Epidermal melanocyte (primary cell): ENCODE results near the gene RNH1.

ENCODE experiments used
- DNase-seq: peaks from one replicate; pipeline ENCODE4 v3.0.0; 2011; ENCODE audit warnings: low spot score; ENCODE audit not compliant: insufficient read length

The RNH1 gene

DNA sequence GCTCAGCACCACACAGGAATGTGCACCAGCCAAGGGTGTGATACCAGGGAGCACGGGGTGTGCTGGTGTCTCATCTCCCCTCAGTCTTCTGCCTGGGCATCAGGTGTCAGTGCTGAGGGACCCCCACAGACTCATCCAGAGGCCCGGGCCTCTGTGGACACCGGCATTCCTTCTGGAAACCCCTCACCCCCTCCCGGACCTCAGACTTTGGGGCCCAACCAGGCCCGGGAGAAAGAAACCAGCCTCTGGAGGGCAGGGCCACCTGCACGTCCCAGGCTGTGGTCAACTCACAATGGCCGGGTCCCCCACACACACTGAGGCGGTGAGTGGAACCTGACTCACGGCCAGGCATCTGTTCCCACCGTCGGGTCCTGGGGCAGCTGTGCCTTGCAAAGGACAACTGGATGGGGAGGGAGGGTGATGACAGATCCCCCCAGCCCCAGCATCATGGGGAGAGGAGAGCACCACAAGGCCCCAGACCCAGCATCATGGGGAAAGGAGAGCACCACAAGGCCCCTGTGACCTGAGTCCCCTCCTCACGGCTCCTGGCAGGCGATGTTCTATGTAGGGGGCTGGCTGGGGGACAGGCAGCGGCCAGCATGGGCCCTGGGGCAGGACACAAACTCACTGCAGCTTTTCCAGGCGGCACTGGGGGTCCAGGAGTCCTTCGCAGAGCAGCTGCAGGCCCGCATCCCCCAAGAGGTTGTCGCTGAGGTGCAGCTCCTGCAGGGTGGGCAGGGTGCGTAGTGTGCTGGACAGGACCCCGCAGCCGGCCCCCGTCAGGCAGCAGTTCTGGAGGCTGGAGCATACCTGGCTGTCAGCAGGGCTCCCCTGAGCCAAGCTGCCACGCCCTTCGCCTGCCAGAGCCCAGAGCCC lies 7.6 kb downstream of the RNH1 start:
- DNase-seq = peak; percentile 7

DNA sequence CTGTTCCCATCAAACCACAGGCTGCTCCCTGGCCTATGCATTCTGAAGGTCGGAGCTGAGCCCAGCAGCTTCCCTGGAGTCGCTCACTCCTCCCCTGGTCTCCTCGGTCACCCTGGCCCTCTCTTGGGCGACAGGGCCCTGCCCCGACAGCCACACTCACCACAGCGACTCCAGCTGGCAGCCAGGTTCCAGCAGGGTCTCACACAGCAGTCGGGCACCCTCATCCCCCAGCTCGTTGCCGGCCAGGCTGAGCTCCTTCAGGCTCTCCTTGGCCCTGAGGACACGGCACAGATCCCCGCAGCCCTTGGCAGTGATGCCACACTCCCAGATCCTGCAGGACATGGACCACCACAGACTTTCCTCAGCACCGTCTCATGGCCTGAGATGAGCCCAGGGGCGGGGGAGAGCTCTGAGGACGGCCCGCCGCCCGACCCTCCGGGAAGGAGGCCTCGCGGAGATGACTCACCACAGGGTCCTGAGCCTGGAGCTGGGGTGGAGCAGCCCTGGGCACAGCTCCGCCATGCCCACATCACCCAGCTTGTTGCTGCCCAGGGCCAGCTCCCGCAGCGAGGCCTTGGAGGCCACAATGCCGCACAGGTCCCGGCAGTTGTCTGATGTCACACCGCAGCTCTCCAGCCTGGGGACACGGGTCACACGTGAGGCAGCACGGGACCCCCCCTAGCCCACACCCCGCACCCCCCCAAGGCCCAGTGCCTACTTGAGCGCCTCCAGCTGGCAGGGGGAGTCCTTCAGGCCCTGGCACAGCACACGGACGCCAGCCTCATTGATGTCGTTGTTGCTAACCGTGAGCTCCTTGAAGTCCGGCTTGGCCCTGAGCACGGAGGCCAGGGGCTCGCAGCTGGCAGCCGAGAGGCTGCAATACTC lies 8.5 kb downstream of the RNH1 start:
- peak; percentile 14 for DNase-seq

DNA sequence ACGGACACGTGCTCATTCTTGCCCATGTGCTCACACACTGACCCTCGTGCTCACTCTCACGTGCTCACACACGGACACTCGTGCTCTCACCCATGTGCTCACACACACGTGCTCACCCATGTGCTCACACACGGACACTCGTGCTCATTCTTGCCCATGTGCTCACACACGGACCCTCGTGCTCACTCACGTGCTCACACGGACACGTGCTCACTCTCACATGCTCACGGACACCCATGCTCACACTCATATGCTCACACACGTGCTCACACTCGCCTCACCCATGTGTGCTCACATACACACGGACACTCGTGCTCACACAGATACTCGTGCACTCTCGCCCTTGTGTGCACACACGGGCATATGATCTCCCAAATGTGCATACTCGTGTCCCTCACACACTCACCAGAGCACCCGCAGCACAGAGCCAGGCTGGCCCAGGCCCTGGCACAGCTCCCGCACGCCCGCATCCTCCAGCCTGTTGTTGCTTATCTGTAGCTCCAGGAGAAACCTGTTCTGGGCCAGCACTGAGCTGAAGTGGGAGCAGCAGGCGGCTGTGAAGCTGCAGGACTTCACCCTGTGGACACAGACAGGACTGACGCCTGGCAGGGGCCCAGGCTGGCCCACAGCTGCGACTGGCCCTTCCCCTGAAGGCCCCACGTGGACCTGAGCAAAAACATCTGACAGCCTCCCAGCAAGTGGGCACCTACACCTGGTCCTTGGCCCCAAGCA lies 9.3 kb downstream of the RNH1 start:
- peak; percentile 5 for DNase-seq

DNA sequence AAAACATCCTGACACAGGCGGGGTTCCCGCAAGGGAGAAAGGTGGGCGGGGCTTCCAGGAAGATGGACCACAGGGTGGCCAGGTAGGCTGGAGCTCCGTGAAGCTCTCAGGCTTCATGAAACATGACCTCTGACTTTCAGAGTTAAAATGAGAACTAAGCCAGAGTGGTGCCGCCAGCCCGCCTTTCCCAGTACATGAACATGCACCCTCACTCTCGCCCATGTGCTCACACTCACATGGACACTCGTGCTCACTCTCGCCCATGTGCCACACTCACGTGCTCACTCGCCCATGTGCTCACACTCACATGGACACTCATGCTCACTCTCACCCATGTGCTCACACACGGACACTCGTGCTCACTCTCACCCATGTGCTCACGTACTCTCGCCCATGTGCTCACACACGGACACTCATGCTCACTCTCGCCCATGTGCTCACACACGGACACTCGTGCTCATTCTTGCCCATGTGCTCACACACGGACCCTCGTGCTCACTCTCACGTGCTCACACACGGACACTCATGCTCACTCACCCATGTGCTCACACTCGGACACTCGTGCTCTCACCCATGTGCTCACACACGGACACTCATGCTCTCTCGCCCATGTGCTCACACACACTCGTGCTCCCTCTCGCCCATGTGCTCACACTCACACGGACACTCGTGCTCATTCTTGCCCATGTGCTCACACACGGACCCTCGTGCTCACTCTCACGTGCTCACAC lies 10.0 kb downstream of the RNH1 start:
- DNase-seq = no peak

DNA sequence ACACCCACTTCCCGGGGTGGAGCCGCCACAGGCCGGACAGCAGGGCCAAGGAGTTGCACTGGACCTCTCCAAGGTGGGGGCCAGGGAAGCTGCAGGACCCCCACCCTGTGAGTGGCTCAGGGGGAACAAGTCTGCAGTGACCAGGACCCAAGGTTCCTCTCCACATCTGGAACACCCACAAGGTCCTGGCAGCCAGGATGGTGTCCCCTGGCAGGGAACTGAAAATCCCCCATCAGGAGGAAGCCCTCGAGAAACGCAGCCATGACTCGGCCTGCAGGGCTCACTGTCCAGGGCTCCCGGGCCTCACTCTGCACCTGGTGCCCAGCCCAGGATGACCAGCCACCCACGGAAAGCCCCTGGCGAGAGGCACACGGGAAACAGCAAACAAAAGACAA lies 11.5 kb downstream of the RNH1 start:
- DNase-seq = no peak

DNA sequence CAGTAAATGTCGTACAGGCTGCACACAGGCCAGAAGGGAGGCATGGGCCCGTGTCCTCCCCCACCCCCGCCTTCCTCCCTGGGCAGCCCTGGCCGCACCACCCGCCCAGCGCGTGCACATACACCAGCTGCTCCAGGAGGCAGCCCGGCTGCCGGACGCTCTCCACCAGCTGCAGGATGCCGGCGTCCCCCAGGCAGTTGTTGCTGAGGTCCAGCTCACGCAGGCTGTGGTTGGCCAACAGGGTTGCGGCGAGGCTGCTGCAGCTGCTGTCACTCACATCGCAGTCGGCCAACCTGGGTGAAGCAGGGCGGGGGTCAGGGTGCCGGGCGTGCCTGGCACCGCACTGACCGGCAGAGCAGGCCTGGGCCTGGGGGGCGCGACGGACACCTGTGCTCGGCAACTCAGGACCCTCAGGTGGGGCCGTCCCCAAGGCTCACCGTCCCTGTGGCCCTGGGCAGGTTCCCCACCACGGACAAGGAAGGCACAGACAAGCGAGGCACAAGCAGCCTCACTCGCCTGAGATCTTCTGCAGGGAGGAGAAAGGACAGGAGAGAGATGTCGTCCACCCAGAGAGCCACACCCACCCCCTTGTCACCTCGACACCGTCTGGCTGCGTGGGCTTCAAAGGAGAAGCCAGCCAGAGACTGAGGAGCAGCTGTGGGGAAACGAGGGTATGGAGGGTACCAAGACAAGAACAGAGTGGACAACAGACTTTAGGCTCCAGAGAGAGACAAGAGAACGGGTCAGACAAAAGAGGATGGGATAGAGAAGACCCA lies 12.1 kb downstream of the RNH1 start:
- DNase-seq = peak; percentile 66

DNA sequence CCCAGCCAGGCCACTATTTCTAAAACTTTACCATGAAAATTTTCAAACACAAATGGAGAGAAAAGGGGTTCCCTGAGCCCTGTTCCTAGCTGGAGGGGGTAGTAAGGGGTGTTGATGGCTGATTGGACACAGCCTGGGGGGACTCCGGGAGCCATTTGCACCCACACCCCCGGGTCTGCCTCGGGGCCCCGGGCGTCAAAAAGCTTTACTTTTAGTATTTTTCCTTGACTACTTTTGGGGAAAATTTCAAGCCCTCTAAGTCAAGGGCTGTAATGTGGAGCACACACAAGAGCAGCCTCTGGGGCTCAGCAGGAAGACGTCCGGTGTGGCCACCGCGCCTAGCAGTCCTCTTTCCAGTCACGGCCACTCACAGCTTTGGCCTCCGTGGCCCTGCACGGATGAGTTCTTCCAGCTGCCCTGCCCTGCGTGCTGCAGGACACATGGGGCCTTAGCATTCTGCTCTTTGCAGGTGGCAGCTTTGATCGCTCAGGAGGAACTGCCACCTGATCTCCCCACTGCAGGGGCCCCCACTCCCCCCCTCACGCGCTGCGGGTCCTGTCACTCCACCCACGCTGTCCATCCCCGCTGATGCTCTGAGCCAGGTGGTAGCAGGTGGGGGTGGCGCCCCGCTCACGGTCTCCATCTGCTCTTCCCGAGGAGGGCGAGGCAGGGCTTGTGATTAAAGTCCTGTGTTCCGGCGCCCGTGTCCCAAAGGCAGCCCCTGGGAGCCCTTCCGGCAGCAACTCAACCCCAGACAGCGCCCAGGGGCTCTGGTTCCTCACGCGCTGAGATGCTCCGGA lies 14.4 kb downstream of the RNH1 start:
- DNase-seq = no peak

DNA sequence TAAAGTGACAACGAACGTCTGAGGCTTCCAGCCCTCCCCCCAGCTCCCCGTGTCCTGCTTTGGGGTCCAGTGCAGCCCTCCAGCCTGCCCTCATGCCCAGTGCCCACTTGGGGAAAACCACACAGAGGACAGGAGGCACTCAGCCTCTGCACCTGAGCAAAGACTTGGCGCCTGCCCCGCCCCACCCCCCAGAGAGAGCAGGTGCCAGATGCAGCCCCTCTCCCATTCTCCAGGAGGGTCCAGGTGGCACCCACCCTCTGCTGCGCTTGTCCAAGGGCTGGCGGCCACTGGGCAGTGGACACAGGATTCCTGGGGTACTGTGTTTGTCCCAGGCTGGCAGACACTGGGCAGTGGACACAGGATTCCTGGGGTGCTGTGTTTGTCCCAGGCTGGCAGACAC lies 15.7 kb downstream of the RNH1 start:
- DNase-seq = no peak

DNA sequence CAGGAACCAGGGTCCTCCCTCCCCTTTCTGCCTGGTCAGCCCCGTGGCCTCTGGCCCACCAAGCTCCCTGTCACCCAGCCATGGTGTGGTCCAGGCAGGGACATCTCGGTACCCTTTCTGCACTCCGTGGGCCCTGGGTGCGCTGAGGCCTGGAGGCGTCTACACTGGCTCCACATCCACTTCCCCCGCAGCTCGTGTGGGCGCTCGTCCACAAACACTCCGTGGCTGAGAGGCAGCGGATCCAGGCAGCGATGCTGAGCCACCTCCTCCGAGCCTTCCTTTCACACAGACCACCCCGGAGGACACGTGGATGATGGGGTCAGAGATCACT lies 16.1 kb downstream of the RNH1 start:
- DNase-seq = no peak

DNA sequence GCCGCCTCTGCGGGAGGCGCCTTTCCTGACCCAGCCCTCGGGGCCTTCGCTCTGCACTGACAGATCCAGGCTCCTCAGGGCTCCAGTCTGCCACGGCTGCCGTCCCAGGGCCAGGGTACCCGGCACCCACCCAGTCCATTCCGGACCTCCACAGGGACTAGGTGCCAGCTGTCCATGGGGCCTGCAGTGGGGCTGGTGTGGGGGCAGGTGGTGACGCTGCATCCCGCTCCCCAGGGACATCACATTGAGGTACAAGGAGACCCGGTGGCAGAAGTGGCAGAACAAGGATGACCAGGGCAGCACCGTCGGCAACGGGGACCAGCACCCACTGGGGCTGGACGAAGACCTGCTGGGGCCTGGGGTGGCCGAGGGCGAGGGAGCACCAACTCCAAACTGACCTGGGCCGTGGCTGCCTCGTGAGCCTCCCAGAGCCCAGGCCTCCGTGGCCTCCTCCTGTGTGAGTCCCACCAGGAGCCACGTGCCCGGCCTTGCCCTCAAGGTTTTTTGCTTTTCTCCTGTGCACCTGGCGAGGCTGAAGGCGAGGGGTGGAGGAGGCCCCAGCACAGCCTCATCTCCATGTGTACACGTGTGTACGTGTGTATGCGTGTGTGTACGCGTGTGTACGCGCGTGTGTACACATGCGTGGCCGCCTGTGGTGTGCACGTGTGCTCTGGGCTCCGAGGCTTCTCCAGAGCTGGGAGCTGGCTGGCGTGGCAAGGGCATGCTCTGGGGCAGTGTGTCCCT lies 16.7 kb downstream of the RNH1 start:
- no peak for DNase-seq

DNA sequence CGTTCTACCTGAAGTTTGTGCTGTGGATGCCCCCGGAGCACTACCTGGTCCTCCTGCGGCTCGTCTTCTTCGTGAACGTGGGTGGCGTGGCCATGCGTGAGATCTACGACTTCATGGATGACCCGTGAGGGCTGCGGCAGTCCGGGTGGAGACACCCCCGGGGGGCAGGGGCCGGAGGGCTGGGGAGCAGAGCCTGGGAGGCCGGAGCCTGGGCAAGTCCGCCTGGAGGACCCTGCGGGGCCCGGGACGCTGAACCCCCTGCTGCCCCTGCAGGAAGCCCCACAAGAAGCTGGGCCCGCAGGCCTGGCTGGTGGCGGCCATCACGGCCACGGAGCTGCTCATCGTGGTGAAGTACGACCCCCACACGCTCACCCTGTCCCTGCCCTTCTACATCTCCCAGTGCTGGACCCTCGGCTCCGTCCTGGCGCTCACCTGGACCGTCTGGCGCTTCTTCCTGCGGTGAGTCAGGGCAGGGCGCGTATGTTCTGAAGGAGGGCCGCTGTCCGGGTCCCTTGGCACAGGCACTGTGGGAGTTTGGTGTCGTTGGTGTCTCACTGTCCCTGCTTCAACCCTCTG lies 17.3 kb downstream of the RNH1 start:
- no peak for DNase-seq

DNA sequence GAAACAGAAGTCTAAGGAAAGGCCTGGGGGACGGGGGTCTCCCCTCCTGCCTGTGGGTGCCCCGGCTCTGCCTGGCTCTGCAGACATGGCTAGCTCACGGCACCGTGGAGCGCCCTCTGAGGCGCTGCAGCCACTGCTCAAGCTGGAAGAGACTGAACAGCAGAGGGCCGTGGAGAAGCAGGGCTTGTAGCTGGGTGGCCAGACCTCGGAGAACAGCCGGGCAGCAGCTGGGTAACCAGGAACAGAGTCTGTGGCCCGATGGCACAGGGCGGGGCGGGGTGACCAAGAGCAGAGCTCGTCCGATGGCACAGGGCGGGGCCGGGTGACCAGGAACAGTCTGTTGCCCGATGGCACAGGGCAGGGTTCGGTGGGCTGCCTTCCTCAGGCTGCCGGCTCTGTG lies 18.1 kb downstream of the RNH1 start:
- no peak for DNase-seq

DNA sequence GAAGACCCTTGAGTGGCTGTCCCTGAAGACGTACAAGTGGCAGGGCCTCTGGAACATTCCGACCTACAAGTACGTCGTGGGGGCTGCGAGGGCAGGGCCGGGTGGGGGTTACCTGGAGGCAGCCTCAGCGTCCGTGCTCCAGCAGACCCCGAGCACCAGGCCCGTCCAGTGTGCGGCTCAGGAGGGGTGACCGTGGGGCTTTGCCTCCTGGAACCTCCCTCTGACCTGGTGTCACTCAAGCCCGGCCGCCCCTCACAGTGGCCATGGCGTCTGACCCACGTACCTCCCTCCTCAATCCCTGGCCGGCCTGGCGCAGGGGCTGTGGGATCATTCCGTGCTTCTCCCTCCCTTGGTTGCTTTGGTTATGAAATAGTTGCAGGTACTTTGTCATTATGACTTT lies 18.5 kb downstream of the RNH1 start:
- DNase-seq = no peak

DNA sequence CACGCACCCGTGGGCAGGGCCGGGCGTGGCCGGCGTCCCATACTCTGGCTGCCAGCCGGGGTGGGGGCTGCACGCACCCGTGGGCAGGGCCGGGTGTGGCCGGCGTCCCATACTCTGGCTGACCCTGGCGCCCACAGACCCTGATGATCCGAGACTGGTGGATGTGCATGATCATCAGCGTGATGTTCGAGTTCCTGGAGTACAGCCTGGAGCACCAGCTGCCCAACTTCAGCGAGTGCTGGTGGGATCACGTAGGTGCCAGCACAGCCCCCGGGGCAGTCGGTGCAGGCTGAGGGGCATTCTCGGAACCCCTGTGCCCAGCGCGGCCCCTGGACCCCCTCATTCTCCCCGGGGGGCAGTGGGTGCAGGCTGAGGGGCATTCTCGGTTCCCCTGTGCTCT lies 19.0 kb downstream of the RNH1 start:
- DNase-seq = no peak

DNA sequence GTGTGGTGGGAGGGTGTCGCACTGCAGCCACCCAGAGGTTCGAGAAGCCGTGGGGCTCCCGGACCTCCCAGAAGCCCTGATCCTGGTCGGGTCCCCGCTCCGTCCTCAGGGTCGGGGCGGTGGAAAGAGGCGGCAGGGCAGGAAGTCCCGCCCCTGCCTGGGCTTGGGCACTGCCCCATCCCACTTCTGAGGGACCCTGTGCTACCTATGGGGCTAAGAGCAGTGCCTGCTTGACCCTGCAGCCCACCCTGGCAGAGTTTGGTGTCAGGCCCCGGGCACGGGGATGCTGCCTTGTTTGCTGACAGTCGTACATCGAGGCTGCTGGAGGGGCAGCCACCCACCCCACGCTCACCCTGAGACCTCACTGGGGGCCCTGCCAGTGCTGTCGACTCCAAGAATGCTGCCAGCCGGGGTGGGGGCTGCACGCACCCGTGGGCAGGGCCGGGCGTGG lies 19.4 kb downstream of the RNH1 start:
- no peak for DNase-seq

DNA sequence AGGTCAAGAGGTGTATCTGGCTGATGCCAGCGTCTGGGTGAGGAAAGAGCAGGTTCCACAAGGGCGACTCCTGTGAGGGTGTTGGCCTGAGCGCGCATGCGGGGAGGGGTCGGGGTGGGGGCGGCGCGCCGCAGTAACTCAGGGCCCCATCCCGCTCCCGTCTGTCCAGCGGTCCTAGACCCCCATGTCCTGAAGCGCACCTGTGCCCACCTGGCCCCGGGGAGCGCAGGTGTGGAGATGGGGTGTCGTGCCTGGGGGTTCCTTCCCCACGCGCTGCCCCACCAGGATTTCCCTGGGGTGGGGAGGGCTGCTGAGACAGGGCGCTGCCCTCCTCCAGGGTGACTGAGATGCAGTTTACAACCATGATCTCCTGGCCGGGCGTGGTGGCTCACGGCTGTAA lies 20.9 kb downstream of the RNH1 start:
- DNase-seq = no peak

DNA sequence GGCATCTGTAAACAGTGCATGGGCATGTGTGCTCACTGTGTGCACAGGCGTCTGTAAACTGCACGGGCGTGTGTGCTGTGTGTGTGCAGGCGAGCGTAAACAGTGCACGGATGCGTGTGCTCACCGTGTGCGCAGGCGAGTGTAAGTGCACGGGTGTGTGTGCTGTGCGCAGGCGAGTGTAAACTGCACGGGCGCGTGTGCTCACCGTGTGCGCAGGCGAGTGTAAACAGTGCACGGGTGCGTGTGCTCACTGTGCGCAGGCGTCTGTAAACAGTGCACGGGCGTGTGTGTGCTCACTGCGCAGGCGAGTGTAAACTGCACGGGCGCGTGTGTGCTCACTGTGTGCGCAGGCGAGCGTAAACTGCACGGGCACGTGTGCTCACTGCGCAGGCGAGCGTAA lies 22.4 kb downstream of the RNH1 start:
- no peak for DNase-seq

DNA sequence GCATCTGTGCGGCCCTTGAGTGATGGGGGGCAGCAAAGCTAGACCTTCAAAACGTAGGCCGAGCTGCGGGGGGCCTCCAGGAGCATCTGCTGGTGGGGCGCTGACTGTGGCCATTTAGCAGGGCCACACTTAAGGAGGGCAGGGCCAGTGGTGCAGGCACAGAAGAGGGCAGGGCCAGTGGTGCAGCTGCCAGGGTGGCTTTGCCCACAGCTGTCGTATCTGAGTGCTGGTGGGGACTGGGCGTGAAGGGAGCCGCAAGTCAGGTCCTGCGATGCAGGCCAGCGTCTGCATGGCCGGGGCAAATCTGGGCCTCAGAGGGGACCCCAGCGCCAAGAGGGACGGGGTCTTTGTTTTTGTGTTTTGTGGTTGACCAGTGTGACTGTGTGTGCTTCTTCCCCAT lies 27.7 kb downstream of the RNH1 start:
- DNase-seq = no peak
